Measurements from ENCODE around the gene POMT1. TPM values are rescaled to one million over a fixed set of nuclear protein-coding genes. Genes with fewer than 3 reads are reported as not detected.
"Not testable (repeated sequence)": the region's sequence is repeated elsewhere in the genome, so short reads cannot be mapped to it uniquely, and the experiment has no call there.

POMT1 gene
- total RNA-seq = 15.7 TPM

DNA sequence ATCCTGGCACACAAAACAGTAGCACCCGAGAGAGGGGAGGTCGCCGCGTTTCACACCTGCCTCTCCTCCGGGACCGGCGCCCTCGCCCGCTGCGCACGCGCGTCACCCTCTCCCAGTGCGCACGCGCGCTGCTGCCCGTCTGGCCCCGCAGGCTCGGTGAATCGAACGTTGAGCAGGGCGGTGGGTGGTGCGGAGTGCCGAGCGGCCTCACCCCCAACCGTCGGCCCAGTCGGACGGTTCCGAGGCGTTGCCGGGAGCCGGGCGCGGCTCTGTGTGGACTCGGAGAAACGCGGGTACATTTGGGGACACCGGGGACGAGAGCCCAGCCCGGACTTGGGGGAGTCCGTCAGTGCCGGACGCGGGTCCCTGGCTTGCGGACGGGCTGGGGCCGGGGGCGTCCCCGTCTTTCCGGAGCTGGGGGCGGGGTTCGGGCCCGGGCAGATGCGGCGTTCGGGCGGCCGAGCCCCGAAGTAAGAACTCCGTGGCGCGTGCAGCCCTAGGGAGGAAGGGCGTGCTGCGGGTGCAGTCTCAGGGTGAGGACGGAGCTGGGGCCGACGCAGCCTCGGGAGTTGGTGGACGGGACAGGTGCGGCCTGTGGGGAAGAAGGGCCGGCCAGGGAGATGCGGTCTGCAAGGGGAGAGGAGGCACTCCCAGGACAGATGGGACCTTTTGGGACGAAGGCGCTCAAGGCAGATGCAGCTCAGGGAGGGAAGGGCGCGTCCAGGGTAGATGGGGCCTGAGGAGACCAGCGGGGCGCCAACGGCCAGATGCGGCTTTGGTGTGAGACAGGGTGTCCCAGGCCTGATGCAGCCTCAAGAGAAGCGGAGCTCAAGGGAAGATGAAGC lies at the start of gene POMT1:
POMT1 (plus strand) TSS at position 138 of the 845 bp plus-strand sequence. CDS start 1,301 bp downstream, outside the sequence.
- peak; percentile 61 for DNase-seq

DNA sequence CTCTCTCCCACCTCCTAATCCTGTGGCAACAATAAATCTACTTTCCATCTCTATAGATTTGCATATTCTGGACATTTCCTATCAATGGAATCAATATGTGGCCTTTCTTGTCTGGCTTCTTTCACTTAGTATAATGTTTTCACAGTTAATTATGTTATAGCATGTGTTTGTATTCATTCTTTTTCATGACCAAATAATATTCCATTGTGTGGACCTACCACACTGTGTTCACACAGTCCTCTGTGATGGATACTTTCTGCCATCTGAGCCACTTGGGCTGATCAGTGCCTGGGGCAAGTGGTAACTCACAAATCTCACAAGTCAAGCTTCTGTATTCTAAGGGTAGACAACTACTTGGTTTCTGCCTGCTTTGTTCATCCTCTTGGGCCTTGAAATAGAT lies 48.7 kb upstream of the POMT1 start:
- no peak for DNase-seq

GRCh38 chr9:131455655-131456054 lies 47.1 kb upstream of the POMT1 start:
- DNase-seq = not testable (repeated sequence)

DNA sequence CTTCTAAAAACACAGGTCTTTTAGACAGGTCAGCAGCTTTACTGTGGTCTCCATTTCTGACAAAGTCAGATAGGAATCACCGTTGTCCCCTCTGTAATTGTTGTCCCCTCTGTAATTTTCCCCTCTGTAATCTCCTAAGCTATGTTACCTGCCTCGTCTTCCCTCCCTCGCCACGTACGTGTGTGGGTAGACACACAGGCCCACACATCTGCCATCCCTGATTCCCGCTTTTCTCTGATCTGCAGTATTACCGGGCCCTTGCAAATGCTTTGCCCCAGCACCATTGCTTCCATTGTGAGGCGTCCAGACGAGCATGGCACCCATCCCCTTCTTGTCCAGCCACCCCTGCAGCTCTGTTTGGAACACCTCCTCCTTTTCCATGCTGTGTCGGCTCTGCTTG lies 45.0 kb upstream of the POMT1 start:
- no peak for DNase-seq

DNA sequence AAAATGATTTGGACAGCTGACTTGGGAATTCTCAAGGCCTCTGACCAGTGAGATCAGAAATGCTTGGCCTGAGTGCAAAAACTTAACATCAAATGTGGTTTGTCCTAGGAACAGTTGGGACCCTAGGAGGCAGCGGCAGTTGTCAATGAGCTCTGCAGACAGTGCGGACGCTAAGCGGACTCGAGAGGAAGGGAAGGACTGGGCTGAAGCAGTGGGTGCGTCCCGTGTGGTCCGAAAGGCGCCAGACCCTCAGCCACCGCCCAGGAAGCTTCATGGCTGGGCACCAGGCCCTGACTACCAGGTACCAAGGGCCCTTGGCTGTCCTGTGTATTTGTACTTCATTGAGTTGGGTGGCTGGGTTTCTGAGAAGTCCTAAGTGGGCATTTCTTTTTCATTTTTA lies 43.7 kb upstream of the POMT1 start:
- DNase-seq = no peak

- DNase-seq = no peak
Observed at GRCh38 chr9:131461166-131461565, 41.6 kb upstream of the POMT1 start.

- DNase-seq = no peak
Observed at GRCh38 chr9:131464354-131465000, 38.2 kb upstream of the POMT1 start.

- no peak for DNase-seq
Observed at GRCh38 chr9:131465401-131465800, 37.3 kb upstream of the POMT1 start.

- DNase-seq = no peak
Observed at GRCh38 chr9:131467214-131467935, 35.3 kb upstream of the POMT1 start.

DNA sequence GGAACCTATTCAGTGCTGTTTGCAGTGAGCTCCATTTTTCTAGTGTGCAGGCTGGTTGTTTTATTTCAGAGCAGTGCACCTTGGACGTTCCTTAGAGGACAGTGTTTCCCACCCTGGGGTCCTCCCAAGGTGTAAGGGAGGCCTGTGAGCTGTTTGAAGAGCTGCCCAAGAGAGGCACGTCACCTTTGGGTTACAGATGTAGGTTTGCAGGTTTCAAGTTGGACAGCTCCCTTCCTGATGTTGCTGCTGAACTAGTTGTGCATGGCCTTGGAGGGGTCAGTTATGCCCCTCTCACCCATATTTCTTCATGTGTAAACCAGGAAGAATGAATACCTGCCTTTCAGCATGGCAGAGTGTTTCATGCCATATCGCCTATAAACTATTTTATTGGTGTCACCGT lies 34.7 kb upstream of the POMT1 start:
- no peak for DNase-seq

- DNase-seq = no peak
Observed at GRCh38 chr9:131469356-131469755, 33.4 kb upstream of the POMT1 start.

GRCh38 chr9:131469951-131470350 lies 32.8 kb upstream of the POMT1 start:
- DNase-seq = no peak

- no peak for DNase-seq
Observed at GRCh38 chr9:131470581-131470991, 32.1 kb upstream of the POMT1 start.

- not testable (repeated sequence) for DNase-seq
Observed at GRCh38 chr9:131472085-131472484, 30.6 kb upstream of the POMT1 start.

- DNase-seq = no peak
Observed at GRCh38 chr9:131473198-131473885, 29.4 kb upstream of the POMT1 start.

GRCh38 chr9:131473891-131474290 lies 28.8 kb upstream of the POMT1 start:
- no peak for DNase-seq

DNA sequence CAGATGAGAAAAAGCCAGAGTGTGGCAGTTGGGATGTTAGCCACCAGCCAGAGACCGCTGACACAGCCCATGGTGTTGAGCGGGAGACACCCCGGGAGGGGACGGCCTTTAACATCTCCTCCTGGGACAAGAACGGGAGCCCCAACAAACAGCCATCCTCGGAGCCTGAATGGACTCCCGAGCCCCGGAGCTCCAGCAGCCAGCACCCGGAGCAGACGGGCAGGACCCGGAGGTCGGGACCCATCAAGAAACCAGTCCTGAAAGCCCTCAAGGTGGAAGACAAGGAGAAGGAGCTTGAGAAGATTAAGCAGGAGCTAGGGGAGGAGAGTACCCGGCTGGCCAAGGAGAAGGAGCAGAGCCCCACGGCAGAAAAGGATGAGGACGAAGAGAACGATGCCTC lies 28.0 kb upstream of the POMT1 start:
- no peak for DNase-seq

GRCh38 chr9:131475111-131475955 lies 27.4 kb upstream of the POMT1 start:
- no peak for DNase-seq

- DNase-seq = no peak
Observed at GRCh38 chr9:131475956-131476776, 26.6 kb upstream of the POMT1 start.

- no peak for DNase-seq
Observed at GRCh38 chr9:131476777-131477345, 25.9 kb upstream of the POMT1 start.

Data from skin of body (tissue), 2 donors.